HepG2 (cell line): ENCODE results near the gene SLC1A4. TPM values are rescaled to one million over a fixed set of nuclear protein-coding genes. Genes with fewer than 3 reads are reported as not detected.

ENCODE experiments used
- ARID3A ChIP-seq: IDR thresholded peaks from 2 replicates; pipeline ENCODE4 v1.6.1; 2012; ENCODE audit warnings: low read depth, low read length, improper control_type of control experiment
- ATF3 ChIP-seq: sonication (generic); formaldehyde crosslinking; IDR thresholded peaks from 2 replicates; pipeline ENCODE4 v1.4.0; 2020; ENCODE audit warnings: missing genetic modification reagents
- BRD4 ChIP-seq: sonication (generic); formaldehyde crosslinking; IDR thresholded peaks from 2 replicates; pipeline ENCODE4 v1.4.0; 2020; ENCODE audit warnings: missing genetic modification reagents
- DMAP1 ChIP-seq: IDR thresholded peaks from 2 replicates; pipeline ENCODE4 v1.6.1; 2016
- DNMT3B ChIP-seq: conservative IDR thresholded peaks from 2 replicates; pipeline ENCODE4 v1.6.1; 2016; ENCODE audit warnings: missing biosample characterization, control low read depth
- EZH2 ChIP-seq: conservative IDR thresholded peaks from 2 replicates; pipeline ENCODE4 v1.6.1; 2012; ENCODE audit warnings: mild to moderate bottlenecking, low read depth, low read length, moderate library complexity
- JUN ChIP-seq: sonication (generic); formaldehyde crosslinking; IDR thresholded peaks from 2 replicates; pipeline ENCODE4 v1.4.0; 2020; ENCODE audit warnings: mild to moderate bottlenecking, missing genetic modification reagents
- KAT2B ChIP-seq: fragments of 150-350 bp; IDR thresholded peaks from 2 replicates; pipeline ENCODE4 v1.6.1; 2014; ENCODE audit warnings: low read depth, low read length, borderline replicate concordance
- MED8 ChIP-seq: sonication (generic); formaldehyde crosslinking; IDR thresholded peaks from 2 replicates; pipeline ENCODE4 v1.8.1; 2023; ENCODE audit warnings: mild to moderate bottlenecking, missing genetic modification reagents; ENCODE audit not compliant: insufficient replicate concordance
- MIXL1 ChIP-seq: IDR thresholded peaks from 2 replicates; pipeline ENCODE4 v1.6.1; 2016
- NFATC3 ChIP-seq: sonication (generic); formaldehyde crosslinking; IDR thresholded peaks from 2 replicates; pipeline ENCODE4 v1.5.1; 2020; ENCODE audit warnings: mild to moderate bottlenecking, missing genetic modification reagents
- RNF219 ChIP-seq: sonication (generic); formaldehyde crosslinking; IDR thresholded peaks from 2 replicates; pipeline ENCODE4 v1.5.0; 2020; ENCODE audit warnings: mild to moderate bottlenecking, missing genetic modification reagents
- SP2 ChIP-seq: sonication (generic); formaldehyde crosslinking; IDR thresholded peaks from 2 replicates; pipeline ENCODE4 v1.5.1; 2020; ENCODE audit warnings: mild to moderate bottlenecking, missing genetic modification reagents
- TFDP1 ChIP-seq: IDR thresholded peaks from 2 replicates; pipeline ENCODE4 v1.6.1; 2016; ENCODE audit warnings: missing compliant biosample characterization, missing genetic modification reagents, borderline replicate concordance
- ZBTB2 ChIP-seq: sonication (generic); formaldehyde crosslinking; IDR thresholded peaks from 2 replicates; pipeline ENCODE4 v1.8.0; 2022; ENCODE audit warnings: low read depth, missing genetic modification reagents
- ZEB1 ChIP-seq: IDR thresholded peaks from 2 replicates; pipeline ENCODE4 v1.6.1; 2012; ENCODE audit warnings: mild to moderate bottlenecking, low read depth, inconsistent platforms; ENCODE audit not compliant: insufficient replicate concordance
- ZNF282 ChIP-seq: fragments of 450-650 bp; IDR thresholded peaks from 2 replicates; pipeline ENCODE4 v1.6.1; 2018; ENCODE audit not compliant: partially characterized antibody
- ZNF441 ChIP-seq: sonication (generic); formaldehyde crosslinking; IDR thresholded peaks from 2 replicates; pipeline ENCODE4 v1.7.0; 2021; ENCODE audit warnings: missing genetic modification reagents, borderline replicate concordance
- ZNF562 ChIP-seq: sonication (generic); formaldehyde crosslinking; IDR thresholded peaks from 2 replicates; pipeline ENCODE4 v1.8.0; 2022; ENCODE audit warnings: missing genetic modification reagents, borderline replicate concordance
- ZNF569 ChIP-seq: sonication (generic); formaldehyde crosslinking; IDR thresholded peaks from 2 replicates; pipeline ENCODE4 v1.5.0; 2020; ENCODE audit warnings: mild to moderate bottlenecking, missing genetic modification reagents, moderate library complexity, borderline replicate concordance
- ZNF713 ChIP-seq: sonication (generic); formaldehyde crosslinking; IDR thresholded peaks from 2 replicates; pipeline ENCODE4 v1.4.0; 2020; ENCODE audit warnings: mild to moderate bottlenecking, missing genetic modification reagents
- ZNF75D ChIP-seq: sonication (generic); formaldehyde crosslinking; IDR thresholded peaks from 2 replicates; pipeline ENCODE4 v1.8.1; 2023; ENCODE audit warnings: missing genetic modification reagents, mild to moderate bottlenecking, borderline replicate concordance
- ZNF781 ChIP-seq: sonication (generic); formaldehyde crosslinking; IDR thresholded peaks from 2 replicates; pipeline ENCODE4 v1.5.1; 2020; ENCODE audit warnings: borderline replicate concordance, mild to moderate bottlenecking, missing genetic modification reagents; ENCODE audit errors: not compliant biosample characterization
- polyA plus RNA-seq, 8 experiments: library from polyadenylated mRNA; depleted of rRNA in 3 of 8; stranded (reverse) in 7 of 8; unstranded in 1 of 8; fragments of >200 nt; fragmentation: Illumina TruSeq in 4 of 8; extraction: Trizol in 4 of 8; gene quantifications; 2 replicates each; pipeline versions ENCODE4 v1.2.1 to v1.2.3, GENCODE V29; 2011 to 2016; ENCODE audit warnings: low read depth in 4 of 8, missing spikeins in 1 of 8, mixed read lengths in 1 of 8; ENCODE audit not compliant: insufficient read depth in 1 of 8
- total RNA-seq, 5 experiments: library from RNA; depleted of rRNA; stranded (reverse); fragments of >200 nt; fragmentation: Illumina TruSeq; extraction: Trizol; gene quantifications; 2 replicates each; pipeline ENCODE4 v1.2.3, GENCODE V29; 2016; ENCODE audit warnings: low read depth in 1 of 5

Gene SLC1A4
- total and polyA plus RNA-seq, 2 of the 13 experiments (the other 11 are each of a cell fraction or from before 2014, with no cell fraction given): 21.0 to 39.6 TPM

- TF ChIP-seq ZBTB2 (no peak), ZNF75D (CRISPR knock-in tag) (no peak), ZNF562 (no peak), DMAP1 (no peak), SP2 (CRISPR knock-in tag) (no peak), ARID3A (no peak; the same call in 1 of the 2 replicates), MED8 (no peak), BRD4 (CRISPR knock-in tag) (no peak), JUN (CRISPR knock-in tag) (no peak), ZNF569 (no peak), ZNF713 (CRISPR knock-in tag) (no peak), RNF219 (CRISPR knock-in tag) (no peak), ZNF282 (no peak), ZNF441 (CRISPR knock-in tag) (no peak), ZNF781 (CRISPR knock-in tag) (no peak), MIXL1 (no peak), ATF3 (CRISPR knock-in tag) (no peak), DNMT3B (CRISPR knock-in tag) (no peak), NFATC3 (CRISPR knock-in tag) (no peak), EZH2 (no peak), KAT2B (no peak), TFDP1 (CRISPR knock-in tag) (no peak), ZEB1 (no peak)
Observed at GRCh38 chr2:64982311-64982857, 6.8 kb upstream of the SLC1A4 start (continued).
